Measurements from ENCODE around the gene FERMT2. TPM values are rescaled to one million over a fixed set of nuclear protein-coding genes. Genes with fewer than 3 reads are reported as not detected.
"Not testable (repeated sequence)": the region's sequence is repeated elsewhere in the genome, so short reads cannot be mapped to it uniquely, and the experiment has no call there.

The FERMT2 gene
- total RNA-seq, 1 donor from 2014 or later, result 98.6 TPM

DNA sequence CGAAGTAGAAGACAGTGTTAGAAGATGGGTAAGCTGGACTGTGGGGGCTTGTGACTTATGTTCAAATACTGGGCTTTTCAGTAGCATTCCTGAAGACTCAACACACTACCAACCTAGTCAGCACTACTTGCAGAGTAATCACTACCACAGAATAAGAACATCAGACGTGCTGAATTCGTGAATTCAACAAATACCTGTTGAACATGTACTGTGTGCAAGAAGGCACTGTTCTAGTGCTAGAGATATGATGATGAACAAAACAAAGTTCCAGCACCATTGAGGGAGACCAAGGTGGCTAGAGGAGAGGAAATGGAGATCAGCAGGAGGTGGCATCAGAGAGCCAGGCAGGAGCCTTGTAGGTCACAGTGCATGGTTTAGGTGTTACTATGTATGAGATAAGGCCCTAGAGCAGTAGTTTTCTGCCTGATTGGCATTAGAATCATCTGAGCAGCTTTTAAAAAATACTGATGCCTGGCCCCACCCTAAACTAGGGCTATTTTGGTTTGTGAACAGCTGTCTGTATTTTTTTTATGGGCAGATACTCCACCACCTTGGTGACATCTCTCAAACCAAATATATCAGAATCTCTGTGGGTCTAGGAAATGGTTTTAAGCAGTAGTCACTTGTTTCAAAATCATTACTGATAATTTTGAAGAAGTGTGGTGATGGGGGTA, 26.8 kb downstream of the FERMT2 start:
- Histone ChIP-seq H3K9me3 (ENCODE audit: control insufficient read depth in 3 of 3, low read length in 3 of 3) (no peaks in the 10 kb centered on the region), H3K36me3 (ENCODE audit: control insufficient read depth in 3 of 3, insufficient read depth in 3 of 3, low read length in 3 of 3) (no peaks in the 10 kb centered on the region), H3K4me1 (ENCODE audit: control insufficient read depth in 3 of 3, insufficient read depth in 3 of 3, low read length in 3 of 3) (peaks cover 18 to 37% (median 34%) of the 10 kb centered on the region in 3 donors), H3K9ac (ENCODE audit: low read depth in 1 of 3, low read length in 3 of 3) (no peak overlapping the region), H3K4me3 (ENCODE audit: low read length in 3 of 3) (no peak overlapping the region), H3K27me3 (ENCODE audit: control insufficient read depth in 3 of 3, insufficient read depth in 3 of 3, low read length in 3 of 3) (no peaks in the 10 kb centered on the region), H3K27ac (ENCODE audit: low read depth, low read length) (no peak overlapping the region)

GRCh38 chr14:52922656-52923055, 28.2 kb downstream of the FERMT2 start:
- H3K9me3 ChIP-seq (ENCODE audit: control insufficient read depth in 3 of 3, low read length in 3 of 3), result no peaks in the 10 kb centered on the region
- H3K4me1 ChIP-seq (ENCODE audit: control insufficient read depth in 3 of 3, insufficient read depth in 3 of 3, low read length in 3 of 3), result peaks cover 22 to 37% (median 37%) of the 10 kb centered on the region in 3 donors
- H3K36me3 ChIP-seq (ENCODE audit: control insufficient read depth in 3 of 3, insufficient read depth in 3 of 3, low read length in 3 of 3), result peaks cover 0 to 2% (median 0%) of the 10 kb centered on the region in 3 donors
- H3K4me3 ChIP-seq (ENCODE audit: low read length in 3 of 3), result no peak overlapping the region
- no peak overlapping the region for H3K27ac ChIP-seq (ENCODE audit: low read depth, low read length)
- H3K9ac ChIP-seq (ENCODE audit: low read depth in 1 of 3, low read length in 3 of 3), result no peak overlapping the region
- H3K27me3 ChIP-seq (ENCODE audit: control insufficient read depth in 3 of 3, insufficient read depth in 3 of 3, low read length in 3 of 3), result no peaks in the 10 kb centered on the region

- H3K27me3 ChIP-seq (ENCODE audit: control insufficient read depth in 3 of 3, insufficient read depth in 3 of 3, low read length in 3 of 3), result no peaks in the 10 kb centered on the region
- no peak overlapping the region for H3K4me3 ChIP-seq (ENCODE audit: low read length in 3 of 3)
- H3K4me1 ChIP-seq (ENCODE audit: control insufficient read depth in 3 of 3, insufficient read depth in 3 of 3, low read length in 3 of 3), result peaks cover 23 to 38% (median 37%) of the 10 kb centered on the region in 3 donors
- no peak overlapping the region for H3K9ac ChIP-seq (ENCODE audit: low read depth in 1 of 3, low read length in 3 of 3)
- H3K36me3 ChIP-seq (ENCODE audit: control insufficient read depth in 3 of 3, insufficient read depth in 3 of 3, low read length in 3 of 3), result peaks cover 0 to 4% (median 0%) of the 10 kb centered on the region in 3 donors
- H3K27ac ChIP-seq (ENCODE audit: low read depth, low read length), result no peak overlapping the region
- H3K9me3 ChIP-seq (ENCODE audit: control insufficient read depth in 3 of 3, low read length in 3 of 3), result no peaks in the 10 kb centered on the region
These were observed 28.8 kb downstream of the FERMT2 start for GRCh38 chr14:52922059-52922458.

DNA sequence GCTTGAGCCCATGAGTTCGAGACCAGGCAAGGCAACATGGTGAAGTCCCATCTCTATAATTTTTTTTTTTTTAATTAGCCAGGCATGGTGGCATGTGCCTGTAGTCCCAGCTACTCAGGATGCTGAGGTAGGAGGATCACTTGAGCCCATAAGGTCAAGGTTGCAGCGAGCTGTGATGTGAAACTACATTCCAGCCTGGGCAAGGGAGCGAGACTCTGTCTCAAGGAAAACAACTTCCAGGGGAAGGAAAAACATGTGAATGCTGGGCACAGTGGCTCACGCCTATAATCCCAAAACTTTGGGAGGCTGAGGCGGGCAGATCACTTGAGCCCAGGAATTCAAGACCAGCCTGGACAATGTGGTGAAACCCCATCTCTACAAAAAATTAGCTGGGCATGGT, 30.4 kb downstream of the FERMT2 start:
- H3K27ac ChIP-seq (ENCODE audit: low read depth, low read length); H3K9me3 ChIP-seq (ENCODE audit: control insufficient read depth in 3 of 3, low read length in 3 of 3); H3K4me3 ChIP-seq (ENCODE audit: low read length in 3 of 3); H3K36me3 ChIP-seq (ENCODE audit: control insufficient read depth in 3 of 3, insufficient read depth in 3 of 3, low read length in 3 of 3); H3K9ac ChIP-seq (ENCODE audit: low read depth in 1 of 3, low read length in 3 of 3); H3K27me3 ChIP-seq (ENCODE audit: control insufficient read depth in 3 of 3, insufficient read depth in 3 of 3, low read length in 3 of 3): not testable (repeated sequence)
- peaks cover 23 to 38% (median 34%) of the 10 kb centered on the region in 3 donors for H3K4me1 ChIP-seq (ENCODE audit: control insufficient read depth in 3 of 3, insufficient read depth in 3 of 3, low read length in 3 of 3)

GRCh38 chr14:52919971-52920370, 30.9 kb downstream of the FERMT2 start:
- Histone ChIP-seq H3K36me3 (ENCODE audit: control insufficient read depth in 3 of 3, insufficient read depth in 3 of 3, low read length in 3 of 3) (peaks cover 0 to 4% (median 3%) of the 10 kb centered on the region in 3 donors), H3K27me3 (ENCODE audit: control insufficient read depth in 3 of 3, insufficient read depth in 3 of 3, low read length in 3 of 3) (no peaks in the 10 kb centered on the region), H3K4me3 (ENCODE audit: low read length in 3 of 3) (no peak overlapping the region), H3K4me1 (ENCODE audit: control insufficient read depth in 3 of 3, insufficient read depth in 3 of 3, low read length in 3 of 3) (peaks cover 23 to 37% (median 34%) of the 10 kb centered on the region in 3 donors), H3K9me3 (ENCODE audit: control insufficient read depth in 3 of 3, low read length in 3 of 3) (no peaks in the 10 kb centered on the region), H3K9ac (ENCODE audit: low read depth in 1 of 3, low read length in 3 of 3) (no peak overlapping the region), H3K27ac (ENCODE audit: low read depth, low read length) (peak overlapping the region; percentile 9)

DNA sequence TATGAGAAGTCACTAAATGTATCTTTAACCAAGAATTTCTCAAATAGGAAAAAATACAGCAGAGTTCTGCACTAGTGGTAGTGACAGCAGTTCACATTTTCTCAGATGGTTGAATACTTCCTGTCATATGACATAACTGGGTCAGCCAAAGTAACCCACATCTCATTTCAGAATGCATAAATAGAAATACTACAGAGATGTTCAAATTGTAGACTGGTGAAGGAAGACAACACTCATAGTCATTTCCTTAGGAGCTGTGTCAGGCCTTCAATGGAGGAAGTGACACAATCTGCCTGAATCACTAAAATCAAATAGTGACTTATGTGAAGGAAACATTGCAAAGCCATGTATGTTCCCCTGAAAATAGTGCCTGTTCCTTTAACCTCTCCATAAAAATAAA, 32.4 kb downstream of the FERMT2 start:
- Histone ChIP-seq H3K27ac (ENCODE audit: low read depth, low read length) (no peak overlapping the region), H3K36me3 (ENCODE audit: control insufficient read depth in 3 of 3, insufficient read depth in 3 of 3, low read length in 3 of 3) (peaks cover 0 to 4% (median 3%) of the 10 kb centered on the region in 3 donors), H3K9ac (ENCODE audit: low read depth in 1 of 3, low read length in 3 of 3) (no peak overlapping the region), H3K4me3 (ENCODE audit: low read length in 3 of 3) (no peak overlapping the region), H3K27me3 (ENCODE audit: control insufficient read depth in 3 of 3, insufficient read depth in 3 of 3, low read length in 3 of 3) (no peaks in the 10 kb centered on the region), H3K4me1 (ENCODE audit: control insufficient read depth in 3 of 3, insufficient read depth in 3 of 3, low read length in 3 of 3) (peaks cover 15 to 26% (median 24%) of the 10 kb centered on the region in 3 donors), H3K9me3 (ENCODE audit: control insufficient read depth in 3 of 3, low read length in 3 of 3) (no peaks in the 10 kb centered on the region)

GRCh38 chr14:52917735-52918134, 33.1 kb downstream of the FERMT2 start:
- H3K4me1 ChIP-seq (ENCODE audit: control insufficient read depth in 3 of 3, insufficient read depth in 3 of 3, low read length in 3 of 3), result peaks cover 15 to 23% (median 21%) of the 10 kb centered on the region in 3 donors
- H3K36me3 ChIP-seq (ENCODE audit: control insufficient read depth in 3 of 3, insufficient read depth in 3 of 3, low read length in 3 of 3), result peaks cover 0 to 4% (median 3%) of the 10 kb centered on the region in 3 donors
- no peaks in the 10 kb centered on the region for H3K9me3 ChIP-seq (ENCODE audit: control insufficient read depth in 3 of 3, low read length in 3 of 3)
- no peak overlapping the region for H3K27ac ChIP-seq (ENCODE audit: low read depth, low read length)
- H3K27me3 ChIP-seq (ENCODE audit: control insufficient read depth in 3 of 3, insufficient read depth in 3 of 3, low read length in 3 of 3), result no peaks in the 10 kb centered on the region
- H3K4me3 ChIP-seq (ENCODE audit: low read length in 3 of 3), result no peak overlapping the region
- no peak overlapping the region for H3K9ac ChIP-seq (ENCODE audit: low read depth in 1 of 3, low read length in 3 of 3)

DNA sequence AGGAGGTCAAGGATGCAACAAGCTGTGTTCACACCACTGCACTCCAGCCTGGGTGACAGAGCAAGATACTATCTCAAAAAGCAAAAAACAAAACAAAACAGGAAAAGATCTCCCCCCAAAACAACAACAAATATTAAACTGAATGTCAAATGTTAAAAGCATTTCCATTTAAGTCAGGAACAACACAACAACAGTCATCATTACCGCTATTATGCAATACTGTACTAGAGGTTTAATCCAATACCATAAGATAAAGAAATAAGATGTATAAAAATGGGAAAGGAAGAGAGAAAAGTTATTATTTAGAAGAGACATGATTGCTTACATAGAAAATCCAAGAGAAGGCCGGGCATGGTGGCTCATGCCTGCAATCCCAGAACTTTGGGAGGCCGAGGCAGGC, 36.6 kb downstream of the FERMT2 start:
- peaks cover 9 to 16% (median 14%) of the 10 kb centered on the region in 3 donors for H3K4me1 ChIP-seq (ENCODE audit: control insufficient read depth in 3 of 3, insufficient read depth in 3 of 3, low read length in 3 of 3)
- no peak overlapping the region for H3K9ac ChIP-seq (ENCODE audit: low read depth in 1 of 3, low read length in 3 of 3)
- no peak overlapping the region for H3K27ac ChIP-seq (ENCODE audit: low read depth, low read length)

GRCh38 chr14:52913271-52913670, 37.6 kb downstream of the FERMT2 start:
- H3K9me3 ChIP-seq (ENCODE audit: control insufficient read depth in 3 of 3, low read length in 3 of 3), result no peaks in the 10 kb centered on the region
- H3K36me3 ChIP-seq (ENCODE audit: control insufficient read depth in 3 of 3, insufficient read depth in 3 of 3, low read length in 3 of 3), result peaks cover 0 to 8% (median 4%) of the 10 kb centered on the region in 3 donors
- no peaks in the 10 kb centered on the region for H3K27me3 ChIP-seq (ENCODE audit: control insufficient read depth in 3 of 3, insufficient read depth in 3 of 3, low read length in 3 of 3)
- peaks cover 3 to 12% (median 11%) of the 10 kb centered on the region in 3 donors for H3K4me1 ChIP-seq (ENCODE audit: control insufficient read depth in 3 of 3, insufficient read depth in 3 of 3, low read length in 3 of 3)
- H3K9ac ChIP-seq (ENCODE audit: low read depth in 1 of 3, low read length in 3 of 3), result no peak overlapping the region
- H3K27ac ChIP-seq (ENCODE audit: low read depth, low read length), result no peak overlapping the region
- no peak overlapping the region for H3K4me3 ChIP-seq (ENCODE audit: low read length in 3 of 3)

More for the DNA sequence above, 36.6 kb downstream of the FERMT2 start:
- H3K4me3 ChIP-seq (ENCODE audit: low read length in 3 of 3), result no peak overlapping the region
- no peaks in the 10 kb centered on the region for H3K27me3 ChIP-seq (ENCODE audit: control insufficient read depth in 3 of 3, insufficient read depth in 3 of 3, low read length in 3 of 3)
- H3K9me3 ChIP-seq (ENCODE audit: control insufficient read depth in 3 of 3, low read length in 3 of 3), result no peaks in the 10 kb centered on the region
- H3K36me3 ChIP-seq (ENCODE audit: control insufficient read depth in 3 of 3, insufficient read depth in 3 of 3, low read length in 3 of 3), result peaks cover 0 to 4% (median 3%) of the 10 kb centered on the region in 3 donors

GRCh38 chr14:52911904-52912303, 38.9 kb downstream of the FERMT2 start:
- no peaks in the 10 kb centered on the region for H3K27me3 ChIP-seq (ENCODE audit: control insufficient read depth in 3 of 3, insufficient read depth in 3 of 3, low read length in 3 of 3)
- no peak overlapping the region for H3K27ac ChIP-seq (ENCODE audit: low read depth, low read length)
- H3K9me3 ChIP-seq (ENCODE audit: control insufficient read depth in 3 of 3, low read length in 3 of 3), result no peaks in the 10 kb centered on the region
- peaks cover 0 to 8% (median 0%) of the 10 kb centered on the region in 3 donors for H3K36me3 ChIP-seq (ENCODE audit: control insufficient read depth in 3 of 3, insufficient read depth in 3 of 3, low read length in 3 of 3)
- peaks cover 0 to 8% (median 6%) of the 10 kb centered on the region in 3 donors for H3K4me1 ChIP-seq (ENCODE audit: control insufficient read depth in 3 of 3, insufficient read depth in 3 of 3, low read length in 3 of 3)
- H3K4me3 ChIP-seq (ENCODE audit: low read length in 3 of 3), result no peak overlapping the region
- H3K9ac ChIP-seq (ENCODE audit: low read depth in 1 of 3, low read length in 3 of 3), result no peak overlapping the region

Measured in skeletal muscle tissue (tissue), 4 donors.